A549 treated with AZD9567 at 1 μM for 4 hours (cell line): ENCODE measurements around the gene TDRD10. TPM values are rescaled to one million over a fixed set of nuclear protein-coding genes. Genes with fewer than 3 reads are reported as not detected.

ENCODE experiments used
- total RNA-seq: library from RNA; stranded (reverse); fragments of 200-300 nt; extraction: Qiagen RNA extraction; gene quantifications from 5 replicates; pipeline ENCODE4 v1.2.3, GENCODE V29; 2022; ENCODE audit not compliant: insufficient read depth

The TDRD10 gene
- total RNA-seq: 0.13 to 0.14 TPM in 2 of 5 replicates, not detected in the others

GRCh38 chr1:154502066-154502743, at the start of gene TDRD10, which contains the start of gene SHE:
TSS of gene TDRD10 (plus strand) at chr1:154502219. CDS start at chr1:154506904, 4,685 bp downstream.
TSS of gene SHE (minus strand) at chr1:154502412. CDS start at chr1:154502026, 386 bp downstream.

GRCh38 chr1:154557939-154558719, 56.1 kb downstream of the TDRD10 start, which contains the start of gene UBE2Q1:
TSS of gene UBE2Q1 (minus strand) at chr1:154558662. CDS start at chr1:154558553, 109 bp downstream.

GRCh38 chr1:154567386-154568156, 65.6 kb downstream of the TDRD10 start, which contains the start of gene CHRNB2:
TSS of gene CHRNB2 (plus strand) at chr1:154567778. CDS start at chr1:154568045, 267 bp downstream.

Other genes starting within 250 kb of the TDRD10 start
- 89.0 to 101 TPM (median 92.8 TPM) in 5 replicates for gene HAX1, start 229.6 kb upstream of the TDRD10 start, total RNA-seq
- gene AQP10, start 181.1 kb upstream of the TDRD10 start, total RNA-seq: not detected in 5 replicates
- 28.1 to 36.6 TPM (median 31.3 TPM) in 5 replicates for gene ATP8B2, start 176.7 kb upstream of the TDRD10 start, total RNA-seq
- gene IL6R, start 96.9 kb upstream of the TDRD10 start, total RNA-seq: 13.5 to 25.2 TPM (median 21.3 TPM) in 5 replicates
- 0.08 to 0.10 TPM (median 0.10 TPM) in 4 of 5 replicates, not detected in the other for gene SHE, start 193 bp downstream of the TDRD10 start, total RNA-seq
- gene UBE2Q1, start 56.4 kb downstream of the TDRD10 start, total RNA-seq: 39.5 to 65.7 TPM (median 59.2 TPM) in 5 replicates
- 0.32 to 0.45 TPM (median 0.37 TPM) in 4 of 5 replicates, not detected in the other for gene CHRNB2, start 65.6 kb downstream of the TDRD10 start, total RNA-seq
- gene ADAR, start 106.0 kb downstream of the TDRD10 start, total RNA-seq: 66.5 to 73.5 TPM (median 71.5 TPM) in 5 replicates